A673 (cell line): ENCODE data around the gene TEX261. TPM values are rescaled to one million over a fixed set of nuclear protein-coding genes. Genes with fewer than 3 reads are reported as not detected.
"Not testable (repeated sequence)": the region's sequence is repeated elsewhere in the genome, so short reads cannot be mapped to it uniquely, and the experiment has no call there.

Experiments used
- BruUV-seq: library from RNA; stranded (reverse); fragments of 400-500 nt; replicated peaks from 2 replicates; lab custom pipeline; 2021; lab: Mats Ljungman, UMichigan
- CTCF ChIA-PET: fragments of 300-600 bp; sonication (Branson Sonifier 250); formaldehyde crosslinking; loops from one replicate; lab custom pipeline; 2022; ENCODE audit warnings: antibody characterized with exemption; lab: Charles Lee
- POLR2A ChIA-PET: fragments of 300-600 bp; sonication (Branson Sonifier 250); formaldehyde crosslinking; loops from one replicate; lab custom pipeline; 2022; ENCODE audit warnings: antibody characterized with exemption; ENCODE audit not compliant: low non-redundant PET; lab: Charles Lee
- DNase-seq: peaks from one replicate; pipeline ENCODE4 v3.0.0-alpha.2; 2015; ENCODE audit warnings: low spot score
- H3K27ac ChIP-seq: fragments of 200-600 bp; sonication (generic); 2 replicates; pipeline ENCODE4 v1.5.1; 2016; ENCODE audit warnings: mixed run types, low read depth, mild to moderate bottlenecking, mixed read lengths, antibody characterized with exemption, low read length; ENCODE audit not compliant: poor library complexity, severe bottlenecking
- H3K27me3 ChIP-seq: fragments of 200-600 bp; sonication (generic); replicated peaks from 2 replicates; pipeline ENCODE4 v1.6.1; 2017; ENCODE audit warnings: mixed run types, low read depth, mild to moderate bottlenecking, mixed read lengths, antibody characterized with exemption, low read length; ENCODE audit not compliant: insufficient read depth, poor library complexity
- H3K36me3 ChIP-seq: fragments of 200-600 bp; sonication (generic); 2 replicates; pipeline ENCODE4 v1.6.1; 2016; ENCODE audit warnings: mixed run types, mild to moderate bottlenecking, mixed read lengths, antibody characterized with exemption, low read length; ENCODE audit not compliant: insufficient read depth, poor library complexity, severe bottlenecking
- H3K4me1 ChIP-seq: fragments of 200-600 bp; sonication (generic); 2 replicates; pipeline ENCODE4 v1.6.1; 2017; ENCODE audit warnings: mixed run types, mild to moderate bottlenecking, mixed read lengths, antibody characterized with exemption, low read length; ENCODE audit not compliant: insufficient read depth, poor library complexity, severe bottlenecking
- H3K4me3 ChIP-seq: fragments of 200-600 bp; sonication (generic); 2 replicates; pipeline ENCODE4 v1.5.1; 2016; ENCODE audit warnings: low read depth, mixed run types, mild to moderate bottlenecking, mixed read lengths, low read length; ENCODE audit not compliant: poor library complexity, severe bottlenecking
- H3K9me3 ChIP-seq: fragments of 200-600 bp; sonication (generic); 2 replicates; pipeline ENCODE4 v1.6.1; 2016; ENCODE audit warnings: mixed run types, low read depth, mild to moderate bottlenecking, mixed read lengths, antibody characterized with exemption, low read length; ENCODE audit not compliant: poor library complexity, severe bottlenecking
- EZH2 ChIP-seq: fragments of 200-600 bp; sonication (generic); IDR thresholded peaks from 2 replicates; pipeline ENCODE4 v1.6.1; 2017; ENCODE audit warnings: borderline replicate concordance, low read depth, mild to moderate bottlenecking, mixed read lengths, antibody characterized with exemption, low read length; ENCODE audit not compliant: poor library complexity, severe bottlenecking
- intact Hi-C: fragments of 100-400 bp; cut with micrococcal nuclease; formaldehyde crosslinking; loops from one replicate; pipeline ENCODE4 v1.10.0; 2022; ENCODE audit not compliant: unreplicated experiment
- total RNA-seq: library from RNA; stranded (reverse); gene quantifications from 2 replicates; pipeline ENCODE4 v1.2.3, GENCODE V29; 2021

The TEX261 gene
- total RNA-seq, 1 experiment from 2014 or later: 60.9 TPM

GRCh38 chr2:71023553-71024243, 29.0 kb upstream of the TEX261 start:
- POLR2A ChIA-PET, H3K27ac ChIP-seq, H3K4me1 ChIP-seq, intact Hi-C loops, H3K9me3 ChIP-seq, BruUV-seq, CTCF ChIA-PET, H3K27me3 ChIP-seq, H3K36me3 ChIP-seq, H3K4me3 ChIP-seq, DNase-seq: not testable (repeated sequence)

GRCh38 chr2:71021394-71021793, 26.7 kb upstream of the TEX261 start:
- BruUV-seq, CTCF ChIA-PET, intact Hi-C loops: not testable (repeated sequence)

GRCh38 chr2:71019989-71020388, 25.3 kb upstream of the TEX261 start:
- DNase-seq, BruUV-seq, POLR2A ChIA-PET, H3K4me1 ChIP-seq, intact Hi-C loops, H3K36me3 ChIP-seq, H3K27ac ChIP-seq, H3K4me3 ChIP-seq, CTCF ChIA-PET, H3K27me3 ChIP-seq, H3K9me3 ChIP-seq: not testable (repeated sequence)

More at GRCh38 chr2:71021394-71021793, 26.7 kb upstream of the TEX261 start:
- H3K36me3 ChIP-seq, H3K4me1 ChIP-seq, POLR2A ChIA-PET, H3K4me3 ChIP-seq, H3K27me3 ChIP-seq, DNase-seq, H3K9me3 ChIP-seq, H3K27ac ChIP-seq: not testable (repeated sequence)

GRCh38 chr2:71018625-71019024, 24.0 kb upstream of the TEX261 start:
- Histone ChIP-seq H3K9me3 (no peaks in the 10 kb centered on the region), H3K27ac (no peak overlapping the region), H3K4me3 (no peak overlapping the region), H3K4me1 (no peaks in the 10 kb centered on the region), H3K27me3 (no peaks in the 10 kb centered on the region), H3K36me3 (no peaks in the 10 kb centered on the region)
- ChIA-PET CTCF (no interaction called here), POLR2A (no interaction called here)
- intact Hi-C loops: no loop called here
- no peak for TF ChIP-seq EZH2
- BruUV-seq: no TSS peak
- no peak for DNase-seq

GRCh38 chr2:71011786-71012185, 17.1 kb upstream of the TEX261 start:
- POLR2A ChIA-PET, intact Hi-C loops, H3K4me3 ChIP-seq, H3K4me1 ChIP-seq, DNase-seq, H3K9me3 ChIP-seq, CTCF ChIA-PET, BruUV-seq, H3K36me3 ChIP-seq, H3K27ac ChIP-seq: not testable (repeated sequence)
- H3K27me3 ChIP-seq: peaks cover 13% of the 10 kb centered on the region
